PFSK-1 (cell line): Measurements from ENCODE around the gene CDKN3.

ENCODE experiments used
- FOXP2 ChIP-seq: optimal IDR thresholded peaks from 2 replicates; pipeline ENCODE3; 2011; ENCODE audit warnings: borderline replicate concordance, control low read depth, inconsistent platforms; ENCODE audit not compliant: insufficient read depth; ENCODE audit errors: extremely low read length, extremely low read depth
- POLR2AphosphoS5 ChIP-seq: IDR thresholded peaks from 2 replicates; pipeline ENCODE4 v1.6.1; 2012; ENCODE audit warnings: low read depth, mild to moderate bottlenecking, control low read depth, low read length, moderate library complexity
- REST ChIP-seq, 2 experiments: IDR thresholded peaks; 2 replicates each; pipeline versions ENCODE4 v1.6.1 to v1.8.0; 2011 to 2012; ENCODE audit warnings: low read depth in 2 of 2, low read length in 2 of 2, control low read depth in 1 of 2, inconsistent platforms in 1 of 2, mild to moderate bottlenecking in 1 of 2, moderate library complexity in 1 of 2; ENCODE audit not compliant: insufficient read depth in 1 of 2
- SIN3A ChIP-seq: IDR thresholded peaks from 2 replicates; pipeline ENCODE4 v1.6.1; 2012; ENCODE audit warnings: mild to moderate bottlenecking, low read length, moderate library complexity, borderline replicate concordance; ENCODE audit not compliant: insufficient read depth
- TAF1 ChIP-seq: IDR thresholded peaks from 2 replicates; pipeline ENCODE4 v1.6.1; 2012; ENCODE audit warnings: low read length, control low read depth, borderline replicate concordance; ENCODE audit not compliant: insufficient read depth

Gene CDKN3

GRCh38 chr14:54383835-54384234, 13.0 kb upstream of the CDKN3 start:
- no peak for TF ChIP-seq FOXP2
- TF ChIP-seq POLR2AphosphoS5, result no peak
- TF ChIP-seq SIN3A, result no peak
- no peak for TF ChIP-seq TAF1
- TF ChIP-seq REST (IDR thresholded peaks at IDR 0.05; ENCODE audit: insufficient read depth in 1 of 2, low read depth in 2 of 2, low read length in 2 of 2), result no peak

- TF ChIP-seq REST (IDR thresholded peaks at IDR 0.05; ENCODE audit: insufficient read depth in 1 of 2, low read depth in 2 of 2, low read length in 2 of 2), result no peak
- no peak for TF ChIP-seq TAF1
- no peak for TF ChIP-seq FOXP2
- TF ChIP-seq SIN3A, result no peak
- no peak for TF ChIP-seq POLR2AphosphoS5
Observed at GRCh38 chr14:54385556-54385955, 11.3 kb upstream of the CDKN3 start.

- TF ChIP-seq FOXP2, result no peak
- TF ChIP-seq SIN3A, result no peak
- no peak for TF ChIP-seq TAF1
- no peak for TF ChIP-seq REST (IDR thresholded peaks at IDR 0.05; ENCODE audit: insufficient read depth in 1 of 2, low read depth in 2 of 2, low read length in 2 of 2)
- TF ChIP-seq POLR2AphosphoS5, result no peak
Observed at GRCh38 chr14:54387328-54387727, 9.5 kb upstream of the CDKN3 start.

- no peak for TF ChIP-seq TAF1
- no peak for TF ChIP-seq SIN3A
- TF ChIP-seq POLR2AphosphoS5, result no peak
- no peak for TF ChIP-seq FOXP2
- TF ChIP-seq REST (IDR thresholded peaks at IDR 0.05; ENCODE audit: insufficient read depth in 1 of 2, low read depth in 2 of 2, low read length in 2 of 2), result no peak
Observed at GRCh38 chr14:54392131-54392859, 4.5 kb upstream of the CDKN3 start.

- TF ChIP-seq POLR2AphosphoS5, result no peak
- TF ChIP-seq FOXP2, result no peak
- no peak for TF ChIP-seq TAF1
- no peak for TF ChIP-seq SIN3A
- no peak for TF ChIP-seq REST (IDR thresholded peaks at IDR 0.05; ENCODE audit: insufficient read depth in 1 of 2, low read depth in 2 of 2, low read length in 2 of 2)
Observed at GRCh38 chr14:54394596-54394995, 2.2 kb upstream of the CDKN3 start.
